ENCODE measurements around the gene APOL5. TPM values are rescaled to one million over a fixed set of nuclear protein-coding genes. Genes with fewer than 3 reads are reported as not detected.

Gene APOL5
- total and polyA plus RNA-seq, 10 of the 15 experiments (the other 5 are each of a cell fraction or from before 2014, with no cell fraction given): not detected

GRCh38 chr22:35726398-35726797, 8.7 kb downstream of the APOL5 start:
- H3K9me3 ChIP-seq (replicated peaks; ENCODE audit: control insufficient read depth, insufficient read depth, low read length): no peaks in the 10 kb centered on the region
- H3K27me3 ChIP-seq (replicated peaks in 1 of 2; ENCODE audit: control insufficient read depth in 2 of 2, insufficient read depth in 2 of 2, low read length in 1 of 2): peaks cover 2% of the 10 kb centered on the region in 2 experiments; a peak in 2 of 4 replicates
- 33% methylated on average over 6 of the region's 6 CpGs for WGBS (ENCODE audit: insufficient coverage, insufficient replicate concordance, low lambda C conversion rate, missing lambda C conversion rate)
- no peaks in the 10 kb centered on the region for H3K4me1 ChIP-seq (ENCODE audit: control insufficient read depth, insufficient read depth, low read length)
- ChIA-PET SMC1A (ENCODE audit: uncharacterized antibody, unreplicated experiment) (no interaction called here), POLR2A (no interaction called here), CTCF (interaction anchor here (2.6 kb wide), 1 partner anchor 99 kb away, joined by 7 read pairs; no protein-coding TSS in a partner anchor), RAD21 (ENCODE audit: unreplicated experiment) (interaction anchor here (1.6 kb wide), 1 partner anchor 96 kb away, joined by 3 read pairs; no protein-coding TSS in a partner anchor)
- no peak overlapping the region for H3K27ac ChIP-seq (ENCODE audit: control insufficient read depth, insufficient read depth)
- H4K20me1 ChIP-seq (ENCODE audit: control insufficient read depth, insufficient read depth): no peaks in the 10 kb centered on the region
- H3K4me3 ChIP-seq: no peak overlapping the region
- H3K36me3 ChIP-seq (ENCODE audit: control insufficient read depth in 2 of 2, insufficient read depth in 2 of 2, low read length in 1 of 2): no peaks in the 10 kb centered on the region
- TF ChIP-seq FOXM1 (IDR thresholded peaks at IDR 0.05; ENCODE audit: low read depth, low read length) (no peak), PML (IDR thresholded peaks at IDR 0.05; ENCODE audit: low read length) (no peak), USF1 (IDR thresholded peaks at IDR 0.05; ENCODE audit: borderline replicate concordance, extremely low read length, insufficient read depth, low read depth, low read length) (no peak), SMAD5 (IDR thresholded peaks at IDR 0.05; ENCODE audit: low read depth) (no peak), ZNF384 (IDR thresholded peaks at IDR 0.05; ENCODE audit: borderline replicate concordance, low read depth, low read length) (no peak), MYB (IDR thresholded peaks at IDR 0.05; ENCODE audit: borderline replicate concordance, low read depth, low read length) (no peak), HSF1 (IDR thresholded peaks at IDR 0.05; ENCODE audit: low read depth, low read length) (no peak), CREB1 (IDR thresholded peaks at IDR 0.05; ENCODE audit: low read depth) (no peak), IKZF2 (IDR thresholded peaks at IDR 0.05) (no peak), SREBF2 (IDR thresholded peaks at IDR 0.05; ENCODE audit: low read length) (no peak), ETV6 (conservative IDR thresholded peaks at IDR 0.05 in 1 of 2, IDR thresholded peaks at IDR 0.05 in 1 of 2; ENCODE audit: borderline replicate concordance in 1 of 2, low read depth in 1 of 2) (no peak), SREBF1 (IDR thresholded peaks at IDR 0.05; ENCODE audit: low read length) (no peak), PKNOX1 (IDR thresholded peaks at IDR 0.05) (no peak), TAF1 (IDR thresholded peaks at IDR 0.05; ENCODE audit: borderline replicate concordance, low read depth, low read length) (no peak), MEF2A (IDR thresholded peaks at IDR 0.05; ENCODE audit: insufficient read depth, low read depth, low read length) (no peak), RAD21 (IDR thresholded peaks at IDR 0.05; ENCODE audit: insufficient read depth, low read depth, low read length) (no peak)
- intact Hi-C loops (cut with micrococcal nuclease; ENCODE audit: unreplicated experiment): no loop called here
- in situ Hi-C loops (cut with MboI): no loop called here
- no peak overlapping the region for H3K9ac ChIP-seq (ENCODE audit: control insufficient read depth, insufficient read depth, low read length)
- no TSS peak for BruUV-seq (replicated peaks)
- H3K4me2 ChIP-seq (ENCODE audit: control insufficient read depth, insufficient read depth): no peak overlapping the region
- no peak overlapping the region for H2AFZ ChIP-seq (ENCODE audit: control insufficient read depth, low read depth, low read length)
- no peak for ATAC-seq
- DNase-seq (ENCODE audit: low read depth, low spot score): no peak
- no peaks in the 10 kb centered on the region for H3K79me2 ChIP-seq (ENCODE audit: control insufficient read depth, insufficient read depth, low read length)
- no peak for FAIRE-seq

Data from GM12878 (cell line).